ENCODE data around the gene SLC22A14.
"Not testable (repeated sequence)": the region's sequence is repeated elsewhere in the genome, so short reads cannot be mapped to it uniquely, and the experiment has no call there.

SLC22A14 gene

GRCh38 chr3:38281895-38282686 is at the start of gene SLC22A14:
Gene SLC22A14 (plus strand): TSS chr3:38282294. CDS start chr3:38306027, 23,733 bp downstream.
- DNase-seq = no peak

- DNase-seq = no peak
Measured at GRCh38 chr3:38232701-38233100, 49.4 kb upstream of the SLC22A14 start.

- DNase-seq = no peak
Measured at GRCh38 chr3:38235466-38235865, 46.6 kb upstream of the SLC22A14 start.

- DNase-seq = no peak
Measured at GRCh38 chr3:38238416-38239008, 43.6 kb upstream of the SLC22A14 start.

GRCh38 chr3:38242812-38243211 is 39.3 kb upstream of the SLC22A14 start:
- not testable (repeated sequence) for DNase-seq

GRCh38 chr3:38245930-38246329 is 36.2 kb upstream of the SLC22A14 start:
- no peak for DNase-seq

- no peak for DNase-seq
Measured at GRCh38 chr3:38247366-38248035, 34.6 kb upstream of the SLC22A14 start.

GRCh38 chr3:38250198-38250597 is 31.9 kb upstream of the SLC22A14 start:
- no peak for DNase-seq

- DNase-seq = no peak
Measured at GRCh38 chr3:38251197-38251596, 30.9 kb upstream of the SLC22A14 start.

GRCh38 chr3:38253704-38254103 is 28.4 kb upstream of the SLC22A14 start:
- no peak for DNase-seq

- no peak for DNase-seq
Measured at GRCh38 chr3:38254872-38255271, 27.2 kb upstream of the SLC22A14 start.

GRCh38 chr3:38255627-38256026 is 26.5 kb upstream of the SLC22A14 start:
- no peak for DNase-seq

- DNase-seq = no peak
Measured at GRCh38 chr3:38257583-38257982, 24.5 kb upstream of the SLC22A14 start.

GRCh38 chr3:38260474-38260873 is 21.6 kb upstream of the SLC22A14 start:
- no peak for DNase-seq

- no peak for DNase-seq
Measured at GRCh38 chr3:38264353-38264771, 17.7 kb upstream of the SLC22A14 start.

- no peak for DNase-seq
Measured at GRCh38 chr3:38264779-38265178, 17.3 kb upstream of the SLC22A14 start.

GRCh38 chr3:38265604-38266307 is 16.3 kb upstream of the SLC22A14 start, which contains the start of gene SLC22A13:
Gene SLC22A13 (plus strand): TSS chr3:38265812. CDS start chr3:38265861, 49 bp downstream.
- DNase-seq = no peak

- no peak for DNase-seq
Measured at GRCh38 chr3:38266810-38267209, 15.3 kb upstream of the SLC22A14 start.

GRCh38 chr3:38267662-38268061 is 14.4 kb upstream of the SLC22A14 start:
- DNase-seq = no peak

- DNase-seq = no peak
Measured at GRCh38 chr3:38268087-38268486, 14.0 kb upstream of the SLC22A14 start.

GRCh38 chr3:38268522-38268921 is 13.6 kb upstream of the SLC22A14 start:
- DNase-seq = no peak

- DNase-seq = no peak
Measured at GRCh38 chr3:38270606-38271005, 11.5 kb upstream of the SLC22A14 start.

- no peak for DNase-seq
Measured at GRCh38 chr3:38271553-38271952, 10.5 kb upstream of the SLC22A14 start.

All from DMS79 treated with DMSO at 0.1 percent for 48 hours (cell line).